ENCODE measurements around the gene APBB2. TPM values are rescaled to one million over a fixed set of nuclear protein-coding genes. Genes with fewer than 3 reads are reported as not detected.

Gene APBB2
- total RNA-seq, 1 experiment from 2014 or later: 80.7 TPM

GRCh38 chr4:41200486-41201017 lies 13.8 kb downstream of the APBB2 start:
- peaks cover 40% of the 10 kb centered on the region for H3K4me1 Mint-ChIP-seq (ENCODE audit: low read depth, unreplicated experiment)
- H3K4me3 ChIP-seq (ENCODE audit: low read depth, low read length): no peak overlapping the region
- H3K9me3 Mint-ChIP-seq (ENCODE audit: unreplicated experiment): no peaks in the 10 kb centered on the region
- H3K36me3 Mint-ChIP-seq (ENCODE audit: insufficient read depth, unreplicated experiment): peaks cover 19% of the 10 kb centered on the region
- H3K27ac Mint-ChIP-seq (ENCODE audit: unreplicated experiment): no peak overlapping the region
- no peaks in the 10 kb centered on the region; the same call in 1 of the 2 replicates for H3K36me3 ChIP-seq (ENCODE audit: control insufficient read depth, insufficient read depth, low read length)
- no peaks in the 10 kb centered on the region for H3K27me3 Mint-ChIP-seq (ENCODE audit: insufficient read depth, unreplicated experiment)
- BruUV-seq (replicated peaks): no TSS peak
- no peaks in the 10 kb centered on the region for H3K27me3 ChIP-seq (replicated peaks; ENCODE audit: control insufficient read depth, insufficient read depth, low read length)
- no peak for DNase-seq
- ChIA-PET CTCF (no interaction called here), POLR2A (no interaction called here)
- H3K4me1 ChIP-seq: peaks cover 23% of the 10 kb centered on the region
- TF ChIP-seq CTCF (IDR thresholded peaks at IDR 0.05; ENCODE audit: insufficient read depth in 1 of 2, low read depth in 1 of 2, low read length in 1 of 2, severe bottlenecking in 1 of 2, unreplicated experiment in 1 of 2): no peak
- intact Hi-C loops (cut with micrococcal nuclease; ENCODE audit: unreplicated experiment): no loop called here
- no peaks in the 10 kb centered on the region for H3K9me3 ChIP-seq
- no peak overlapping the region for H3K4me3 Mint-ChIP-seq (ENCODE audit: unreplicated experiment)

GRCh38 chr4:41199788-41200187 lies 14.6 kb downstream of the APBB2 start:
- H3K4me3 ChIP-seq (ENCODE audit: low read depth, low read length): no peak overlapping the region
- Mint-ChIP-seq H3K36me3 (ENCODE audit: insufficient read depth, unreplicated experiment) (peaks cover 27% of the 10 kb centered on the region), H3K27ac (ENCODE audit: unreplicated experiment) (no peak overlapping the region), H3K9me3 (ENCODE audit: unreplicated experiment) (no peaks in the 10 kb centered on the region), H3K4me3 (ENCODE audit: unreplicated experiment) (no peak overlapping the region), H3K4me1 (ENCODE audit: low read depth, unreplicated experiment) (peaks cover 40% of the 10 kb centered on the region), H3K27me3 (ENCODE audit: insufficient read depth, unreplicated experiment) (no peaks in the 10 kb centered on the region)
- H3K27me3 ChIP-seq (replicated peaks; ENCODE audit: control insufficient read depth, insufficient read depth, low read length): no peaks in the 10 kb centered on the region
- CTCF ChIA-PET: no interaction called here
- DNase-seq: no peak
- peaks cover 15% of the 10 kb centered on the region for H3K4me1 ChIP-seq
- POLR2A ChIA-PET: no interaction called here
- no peaks in the 10 kb centered on the region; the same call in 1 of the 2 replicates for H3K36me3 ChIP-seq (ENCODE audit: control insufficient read depth, insufficient read depth, low read length)
- intact Hi-C loops (cut with micrococcal nuclease; ENCODE audit: unreplicated experiment): no loop called here
- no peaks in the 10 kb centered on the region for H3K9me3 ChIP-seq
- no peak for TF ChIP-seq CTCF (IDR thresholded peaks at IDR 0.05; ENCODE audit: insufficient read depth in 1 of 2, low read depth in 1 of 2, low read length in 1 of 2, severe bottlenecking in 1 of 2, unreplicated experiment in 1 of 2)
- BruUV-seq (replicated peaks): no TSS peak

- no peak overlapping the region for H3K4me3 ChIP-seq (ENCODE audit: low read depth, low read length)
- H3K27me3 ChIP-seq (replicated peaks; ENCODE audit: control insufficient read depth, insufficient read depth, low read length): no peaks in the 10 kb centered on the region
- DNase-seq: no peak
- Mint-ChIP-seq H3K27me3 (ENCODE audit: insufficient read depth, unreplicated experiment) (no peaks in the 10 kb centered on the region), H3K4me1 (ENCODE audit: low read depth, unreplicated experiment) (peaks cover 23% of the 10 kb centered on the region), H3K27ac (ENCODE audit: unreplicated experiment) (peak overlapping the region; percentile 1), H3K9me3 (ENCODE audit: unreplicated experiment) (no peaks in the 10 kb centered on the region), H3K4me3 (ENCODE audit: unreplicated experiment) (no peak overlapping the region), H3K36me3 (ENCODE audit: insufficient read depth, unreplicated experiment) (peaks cover 23% of the 10 kb centered on the region)
- no peak for TF ChIP-seq CTCF (IDR thresholded peaks at IDR 0.05; ENCODE audit: insufficient read depth in 1 of 2, low read depth in 1 of 2, low read length in 1 of 2, severe bottlenecking in 1 of 2, unreplicated experiment in 1 of 2)
- H3K36me3 ChIP-seq (ENCODE audit: control insufficient read depth, insufficient read depth, low read length): no peaks in the 10 kb centered on the region; the same call in 1 of the 2 replicates
- ChIA-PET CTCF (no interaction called here), POLR2A (no interaction called here)
- H3K9me3 ChIP-seq: no peaks in the 10 kb centered on the region
- no TSS peak for BruUV-seq (replicated peaks)
- intact Hi-C loops (cut with micrococcal nuclease; ENCODE audit: unreplicated experiment): no loop called here
- H3K4me1 ChIP-seq: peaks cover 7% of the 10 kb centered on the region
These were observed 16.3 kb downstream of the APBB2 start for GRCh38 chr4:41197996-41198395.

All from Caco-2 (cell line).